Fibroblast of villous mesenchyme (primary cell): Measurements from ENCODE around the gene NFIA. TPM values are rescaled to one million over a fixed set of nuclear protein-coding genes. Genes with fewer than 3 reads are reported as not detected.
"Not testable (repeated sequence)": the region's sequence is repeated elsewhere in the genome, so short reads cannot be mapped to it uniquely, and the experiment has no call there.

ENCODE experiments used
- DNase-seq: peaks from one replicate; pipeline ENCODE4 v3.0.0-alpha.2; 2010; ENCODE audit warnings: low read depth
- H3K4me3 ChIP-seq: 2 replicates; pipeline ENCODE4 v1.5.1; 2011; ENCODE audit warnings: low read depth, mild to moderate bottlenecking, low read length
- total RNA-seq: library from RNA; depleted of rRNA; stranded (reverse); fragments of >200 nt; gene quantifications from 2 replicates; pipeline ENCODE4 v1.2.3, GENCODE V29; 2012
- TF ChIP-seq, protein P1 (sequence below): IDR thresholded peaks from 2 replicates; pipeline ENCODE4 v1.5.1; 2012; ENCODE audit warnings: low read depth, mild to moderate bottlenecking, low read length; ENCODE audit not compliant: insufficient read depth

Gene NFIA
- total RNA-seq, 1 donor, result 10.4 TPM

DNA sequence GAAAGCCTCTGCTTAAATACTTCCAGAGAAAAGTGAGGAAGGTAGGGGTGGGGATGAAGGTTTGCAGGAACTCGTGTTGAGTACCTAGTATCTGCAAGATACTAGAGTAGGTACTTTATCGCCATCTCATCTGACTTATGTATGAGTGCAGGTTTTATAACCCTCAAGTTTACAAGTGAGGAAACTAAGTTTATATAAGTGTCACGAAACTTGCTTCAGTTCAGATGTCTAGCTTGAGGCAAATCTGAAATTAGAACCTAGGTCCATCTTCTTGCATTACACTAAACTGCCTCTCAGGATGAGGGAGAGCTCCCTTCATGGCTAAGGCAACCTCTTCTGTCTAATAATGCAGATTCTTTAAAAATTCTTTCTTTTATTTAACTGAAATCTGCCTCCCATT is 43.5 kb downstream of the NFIA start:
- DNase-seq, result no peak
- no peak overlapping the region for H3K4me3 ChIP-seq
- TF ChIP-seq, protein P1, sequence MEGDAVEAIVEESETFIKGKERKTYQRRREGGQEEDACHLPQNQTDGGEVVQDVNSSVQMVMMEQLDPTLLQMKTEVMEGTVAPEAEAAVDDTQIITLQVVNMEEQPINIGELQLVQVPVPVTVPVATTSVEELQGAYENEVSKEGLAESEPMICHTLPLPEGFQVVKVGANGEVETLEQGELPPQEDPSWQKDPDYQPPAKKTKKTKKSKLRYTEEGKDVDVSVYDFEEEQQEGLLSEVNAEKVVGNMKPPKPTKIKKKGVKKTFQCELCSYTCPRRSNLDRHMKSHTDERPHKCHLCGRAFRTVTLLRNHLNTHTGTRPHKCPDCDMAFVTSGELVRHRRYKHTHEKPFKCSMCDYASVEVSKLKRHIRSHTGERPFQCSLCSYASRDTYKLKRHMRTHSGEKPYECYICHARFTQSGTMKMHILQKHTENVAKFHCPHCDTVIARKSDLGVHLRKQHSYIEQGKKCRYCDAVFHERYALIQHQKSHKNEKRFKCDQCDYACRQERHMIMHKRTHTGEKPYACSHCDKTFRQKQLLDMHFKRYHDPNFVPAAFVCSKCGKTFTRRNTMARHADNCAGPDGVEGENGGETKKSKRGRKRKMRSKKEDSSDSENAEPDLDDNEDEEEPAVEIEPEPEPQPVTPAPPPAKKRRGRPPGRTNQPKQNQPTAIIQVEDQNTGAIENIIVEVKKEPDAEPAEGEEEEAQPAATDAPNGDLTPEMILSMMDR, result no peak

DNA sequence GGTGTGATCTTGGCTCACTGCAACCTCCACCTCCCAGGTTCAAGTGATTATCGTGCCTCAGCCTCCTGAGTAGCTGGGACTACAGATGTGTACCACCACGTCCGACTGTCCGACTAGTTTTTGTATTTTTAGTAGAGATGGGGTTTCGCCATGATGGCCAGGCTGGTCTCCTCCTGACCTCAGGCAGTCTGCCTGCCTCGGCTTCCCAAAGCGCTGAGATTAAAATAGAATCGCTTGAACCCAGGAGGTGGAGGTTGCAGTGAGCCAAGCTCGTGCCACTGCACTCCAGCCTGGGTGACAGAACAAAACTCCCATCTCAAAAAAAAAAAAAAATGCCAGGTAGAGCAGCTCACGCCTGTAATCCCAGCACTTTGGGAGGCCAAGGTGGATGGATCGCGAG is 44.5 kb downstream of the NFIA start:
- H3K4me3 ChIP-seq, DNase-seq: not testable (repeated sequence)

DNA sequence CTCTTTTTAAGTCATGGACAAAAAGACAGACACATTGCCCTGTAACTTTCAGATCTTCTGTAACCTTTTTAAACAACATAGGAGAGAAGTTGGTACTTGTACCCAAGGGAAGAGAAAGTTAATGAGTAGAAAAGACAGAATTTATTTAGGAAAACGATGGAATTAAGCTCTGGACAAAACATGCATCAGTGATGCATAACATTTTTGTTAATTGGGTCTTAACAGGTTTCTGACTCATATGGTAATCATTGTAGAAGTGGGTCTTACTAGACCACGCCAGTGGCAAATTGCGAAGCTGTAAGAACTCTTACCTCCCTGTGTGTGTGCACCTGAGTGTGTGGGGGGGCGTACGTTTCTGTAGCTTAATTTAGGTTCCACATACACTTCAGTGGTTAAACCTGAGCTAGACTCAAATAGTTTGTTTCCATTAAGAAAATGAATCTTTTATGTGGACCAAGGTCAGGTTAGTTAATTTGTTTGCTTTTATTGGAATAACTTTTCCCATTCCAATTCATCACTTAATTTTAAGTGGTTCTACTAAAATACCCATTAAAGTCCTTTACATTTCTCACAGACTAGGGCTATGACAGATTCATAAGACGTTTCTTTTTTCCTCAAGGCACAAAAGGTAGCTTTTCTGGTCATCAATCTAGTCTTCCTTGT is 48.1 kb downstream of the NFIA start:
- TF ChIP-seq, protein P1, result no peak
- H3K4me3 ChIP-seq, result no peak overlapping the region
- DNase-seq, result no peak

DNA sequence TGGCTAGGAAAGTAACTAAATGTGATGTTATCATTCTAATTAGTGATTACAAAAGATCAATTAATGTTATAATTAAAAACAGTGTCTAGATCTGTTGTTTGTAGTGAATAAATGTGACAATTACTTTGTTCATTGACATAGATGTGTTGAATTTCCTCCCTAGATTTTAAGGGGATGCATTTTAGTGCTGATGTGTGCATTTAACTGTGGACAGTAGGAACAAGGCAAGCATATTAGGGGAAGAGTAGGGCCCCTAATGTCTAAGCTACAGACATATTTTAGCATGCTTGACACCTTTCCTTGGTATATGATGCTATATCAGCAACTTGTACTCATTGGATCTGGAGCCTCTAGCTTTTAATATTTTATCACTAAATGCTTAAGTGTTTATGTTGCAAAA is 48.9 kb downstream of the NFIA start:
- TF ChIP-seq, protein P1, result no peak

DNA sequence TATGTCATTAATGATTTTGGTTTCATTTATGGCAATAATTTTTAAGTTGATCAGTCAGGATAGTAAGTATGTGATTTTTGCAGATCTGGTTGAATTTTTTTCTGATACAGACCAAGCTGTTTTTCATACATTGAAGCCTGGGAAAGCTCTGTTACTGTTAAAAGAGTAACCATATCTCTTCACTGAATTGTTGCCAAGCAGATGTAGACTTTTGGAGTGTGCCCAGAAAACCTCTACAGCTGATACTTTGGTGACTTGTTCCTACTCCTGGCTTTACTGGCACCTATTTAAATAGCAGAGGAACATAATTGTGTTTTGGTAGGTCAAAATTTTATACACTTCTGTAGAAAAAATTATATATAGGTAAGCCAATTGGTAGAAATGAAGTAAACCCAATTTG is 49.4 kb downstream of the NFIA start:
- H3K4me3 ChIP-seq, result peak overlapping the region; percentile 33

More for the DNA sequence above, 48.9 kb downstream of the NFIA start:
- no peak for DNase-seq
- H3K4me3 ChIP-seq, result no peak overlapping the region

DNA sequence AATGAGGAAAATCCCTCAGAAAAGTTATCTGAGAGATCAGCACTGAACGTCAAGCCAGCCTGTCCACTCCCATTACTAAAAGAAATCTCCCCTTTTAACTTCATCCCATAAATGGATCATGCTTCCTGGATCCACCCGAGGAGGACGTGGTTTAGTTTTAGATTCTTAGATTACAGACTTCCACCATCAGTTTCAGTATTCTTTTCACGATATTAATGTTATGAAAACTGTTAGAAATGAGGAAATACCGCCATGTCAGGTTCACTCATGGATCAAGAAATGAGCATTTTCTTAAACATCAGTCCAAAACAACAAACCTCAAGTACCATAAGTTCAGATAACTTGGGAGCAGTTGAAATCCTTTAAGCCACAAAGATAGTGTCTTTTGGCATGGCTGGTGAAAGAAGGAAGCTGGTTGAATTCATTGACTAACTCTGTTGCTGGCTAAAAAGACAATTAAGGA is 49.8 kb downstream of the NFIA start:
- TF ChIP-seq, protein P1, result no peak
- DNase-seq, result peak; percentile 89
- H3K4me3 ChIP-seq, result peak overlapping the region; percentile 33

More for the DNA sequence above, 49.4 kb downstream of the NFIA start:
- peak; percentile 80 for DNase-seq
- TF ChIP-seq, protein P1, result no peak

DNA sequence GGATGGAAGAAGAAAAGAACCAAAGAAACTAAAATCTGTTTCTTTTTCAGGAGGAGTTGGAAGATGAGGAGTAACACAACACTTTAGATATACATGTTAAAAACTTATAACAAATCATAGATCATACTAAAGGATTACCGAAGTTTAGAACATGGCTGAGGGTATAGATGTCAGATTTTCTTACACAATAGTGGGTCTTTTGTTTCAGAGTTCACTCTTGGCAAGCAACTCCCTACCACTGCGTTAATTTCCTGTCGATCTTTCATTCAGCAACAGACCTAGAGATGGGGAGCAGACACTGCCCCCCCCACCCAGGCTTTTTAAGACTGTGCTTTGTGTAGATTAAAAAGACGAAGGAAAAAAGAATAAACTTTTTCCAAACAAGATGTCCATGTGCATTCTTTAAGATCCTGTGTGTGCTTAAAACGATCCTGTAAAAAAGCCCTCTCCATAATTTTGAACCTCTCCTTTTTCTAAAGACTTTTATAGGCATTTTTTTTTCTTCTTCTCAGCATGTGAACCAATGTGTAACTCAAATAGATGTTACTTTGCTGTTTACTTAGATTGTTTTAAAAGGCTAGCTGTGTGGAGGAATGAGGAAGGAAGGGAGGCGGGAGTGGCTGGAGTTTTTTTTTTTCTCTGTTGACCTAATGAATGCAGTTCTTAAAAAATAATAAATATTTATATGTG is 50.4 kb downstream of the NFIA start:
- peak; percentile 47 for DNase-seq
- TF ChIP-seq, protein P1, result no peak

More for the DNA sequence above, 50.4 kb downstream of the NFIA start:
- peak overlapping the region; percentile 33 for H3K4me3 ChIP-seq
